Right lobe of liver (tissue), 4 donors: ENCODE measurements around the gene GTF2H3.

Experiments used
- POLR2A ChIP-seq: fragments of 450-650 bp; IDR thresholded peaks from one replicate; pipeline ENCODE4 v1.6.1; 2017; ENCODE audit warnings: antibody characterized with exemption, mild to moderate bottlenecking
- TF ChIP-seq, protein P1 (sequence below), 4 donors: fragments of 200-600 bp in 3 of 4; fragments of 450-650 bp in 1 of 4; IDR thresholded peaks; one replicate each; pipeline versions ENCODE4 v1.5.1 to v1.8.0; 2016 to 2022; ENCODE audit warnings: antibody characterized with exemption in 4 of 4, mild to moderate bottlenecking in 2 of 4
- donor health status: DM: no; HTN: no; CAD: no.
- donor health status: DM: no; HTN: no; CAD: no.
- donor health status: DM: no; HTN: yes; CAD: no.

DNA sequence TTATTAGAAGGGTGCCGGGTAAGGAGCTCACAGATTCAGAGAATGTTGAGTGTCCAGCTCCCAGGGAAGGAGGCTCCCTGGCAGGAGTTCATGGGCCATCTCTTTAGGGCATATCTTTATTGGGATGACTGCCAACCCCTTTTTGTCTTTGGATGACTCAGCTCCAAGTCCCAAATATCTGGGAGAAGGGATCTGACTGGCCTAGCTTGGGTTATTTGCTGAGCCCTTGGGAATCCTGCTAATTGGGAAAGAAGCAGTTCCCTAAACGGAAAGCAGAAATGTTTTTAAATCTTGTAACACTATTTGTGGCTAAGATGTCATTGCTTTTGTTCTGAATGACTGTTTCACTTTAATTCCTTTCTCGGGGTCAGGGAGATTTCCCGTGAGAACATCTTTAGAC lies 19.1 kb upstream of the GTF2H3 start:
- TF ChIP-seq, protein P1, sequence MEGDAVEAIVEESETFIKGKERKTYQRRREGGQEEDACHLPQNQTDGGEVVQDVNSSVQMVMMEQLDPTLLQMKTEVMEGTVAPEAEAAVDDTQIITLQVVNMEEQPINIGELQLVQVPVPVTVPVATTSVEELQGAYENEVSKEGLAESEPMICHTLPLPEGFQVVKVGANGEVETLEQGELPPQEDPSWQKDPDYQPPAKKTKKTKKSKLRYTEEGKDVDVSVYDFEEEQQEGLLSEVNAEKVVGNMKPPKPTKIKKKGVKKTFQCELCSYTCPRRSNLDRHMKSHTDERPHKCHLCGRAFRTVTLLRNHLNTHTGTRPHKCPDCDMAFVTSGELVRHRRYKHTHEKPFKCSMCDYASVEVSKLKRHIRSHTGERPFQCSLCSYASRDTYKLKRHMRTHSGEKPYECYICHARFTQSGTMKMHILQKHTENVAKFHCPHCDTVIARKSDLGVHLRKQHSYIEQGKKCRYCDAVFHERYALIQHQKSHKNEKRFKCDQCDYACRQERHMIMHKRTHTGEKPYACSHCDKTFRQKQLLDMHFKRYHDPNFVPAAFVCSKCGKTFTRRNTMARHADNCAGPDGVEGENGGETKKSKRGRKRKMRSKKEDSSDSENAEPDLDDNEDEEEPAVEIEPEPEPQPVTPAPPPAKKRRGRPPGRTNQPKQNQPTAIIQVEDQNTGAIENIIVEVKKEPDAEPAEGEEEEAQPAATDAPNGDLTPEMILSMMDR (IDR thresholded peaks at IDR 0.05) = no peak
- no peak for TF ChIP-seq POLR2A
